ENCODE data around the gene BSDC1.

DNA sequence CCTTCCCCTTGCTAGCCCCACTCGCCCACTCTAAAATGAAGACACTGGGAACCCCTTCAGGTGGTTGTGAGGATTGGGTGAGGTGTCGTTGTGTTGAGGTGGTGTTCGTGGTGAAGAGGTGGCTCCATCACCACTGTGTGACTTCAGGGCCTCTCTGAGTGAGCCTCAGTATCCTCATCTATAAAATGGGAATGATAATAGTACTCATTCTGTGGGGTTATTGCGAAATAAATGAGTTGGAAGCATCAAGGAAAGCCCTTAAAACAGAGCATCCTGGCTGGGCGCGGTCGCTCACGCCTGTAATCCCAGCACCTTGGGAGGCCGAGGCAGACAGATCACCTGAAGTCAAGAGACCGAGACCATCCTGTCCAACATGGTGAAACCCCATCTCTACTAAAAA, 51.5 kb downstream of the BSDC1 start:
- TF ChIP-seq EZH2 (IDR thresholded peaks at IDR 0.05): no peak
- no peak for TF ChIP-seq POLR2AphosphoS5 (IDR thresholded peaks at IDR 0.05; ENCODE audit: low read depth, low read length)
- TF ChIP-seq, protein P1, sequence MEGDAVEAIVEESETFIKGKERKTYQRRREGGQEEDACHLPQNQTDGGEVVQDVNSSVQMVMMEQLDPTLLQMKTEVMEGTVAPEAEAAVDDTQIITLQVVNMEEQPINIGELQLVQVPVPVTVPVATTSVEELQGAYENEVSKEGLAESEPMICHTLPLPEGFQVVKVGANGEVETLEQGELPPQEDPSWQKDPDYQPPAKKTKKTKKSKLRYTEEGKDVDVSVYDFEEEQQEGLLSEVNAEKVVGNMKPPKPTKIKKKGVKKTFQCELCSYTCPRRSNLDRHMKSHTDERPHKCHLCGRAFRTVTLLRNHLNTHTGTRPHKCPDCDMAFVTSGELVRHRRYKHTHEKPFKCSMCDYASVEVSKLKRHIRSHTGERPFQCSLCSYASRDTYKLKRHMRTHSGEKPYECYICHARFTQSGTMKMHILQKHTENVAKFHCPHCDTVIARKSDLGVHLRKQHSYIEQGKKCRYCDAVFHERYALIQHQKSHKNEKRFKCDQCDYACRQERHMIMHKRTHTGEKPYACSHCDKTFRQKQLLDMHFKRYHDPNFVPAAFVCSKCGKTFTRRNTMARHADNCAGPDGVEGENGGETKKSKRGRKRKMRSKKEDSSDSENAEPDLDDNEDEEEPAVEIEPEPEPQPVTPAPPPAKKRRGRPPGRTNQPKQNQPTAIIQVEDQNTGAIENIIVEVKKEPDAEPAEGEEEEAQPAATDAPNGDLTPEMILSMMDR (IDR thresholded peaks at IDR 0.05 in 2 of 3, conservative IDR thresholded peaks at IDR 0.05 in 1 of 3; ENCODE audit: borderline replicate concordance in 1 of 3, insufficient read depth in 1 of 3, low read depth in 2 of 3, low read length in 2 of 3): no peak
- TF ChIP-seq EZH2phosphoT487 (IDR thresholded peaks at IDR 0.05; ENCODE audit: borderline replicate concordance): no peak
- no peak for TF ChIP-seq POLR2A (IDR thresholded peaks at IDR 0.05; ENCODE audit: borderline replicate concordance, extremely low read depth, insufficient read depth, insufficient read length)
- TF ChIP-seq ZFX (IDR thresholded peaks at IDR 0.05): no peak
- no peak for TF ChIP-seq JUND (IDR thresholded peaks at IDR 0.05)
- no peak for TF ChIP-seq ZNF274 (IDR thresholded peaks at IDR 0.05; ENCODE audit: low read depth, low read length)

All from HCT116 (cell line).